Neural cell (in vitro differentiated cells): ENCODE results near the gene WIPF3.

ENCODE experiments used
- EP300 ChIP-seq: fragments of 450-650 bp; conservative IDR thresholded peaks from 2 replicates; pipeline ENCODE4 v1.6.1; 2014; ENCODE audit warnings: antibody characterized with exemption, mild to moderate bottlenecking, moderate library complexity; ENCODE audit not compliant: poor library complexity, severe bottlenecking
- RAD21 ChIP-seq: fragments of 450-650 bp; conservative IDR thresholded peaks from 2 replicates; pipeline ENCODE4 v1.6.1; 2014; ENCODE audit warnings: antibody characterized with exemption, mild to moderate bottlenecking, moderate library complexity
- SMC3 ChIP-seq: fragments of 450-650 bp; conservative IDR thresholded peaks from 2 replicates; pipeline ENCODE4 v1.6.1; 2014; ENCODE audit warnings: antibody characterized with exemption, mild to moderate bottlenecking, moderate library complexity; ENCODE audit not compliant: poor library complexity
- TF ChIP-seq, protein P1 (sequence below): fragments of 450-650 bp; IDR thresholded peaks from 2 replicates; pipeline ENCODE4 v1.5.1; 2014; ENCODE audit warnings: antibody characterized with exemption, mild to moderate bottlenecking, moderate library complexity; ENCODE audit not compliant: poor library complexity, severe bottlenecking
- TF ChIP-seq, protein P2 (sequence below): IDR thresholded peaks from 2 replicates; pipeline ENCODE4 v1.6.1; 2012; ENCODE audit warnings: borderline replicate concordance

DNA sequence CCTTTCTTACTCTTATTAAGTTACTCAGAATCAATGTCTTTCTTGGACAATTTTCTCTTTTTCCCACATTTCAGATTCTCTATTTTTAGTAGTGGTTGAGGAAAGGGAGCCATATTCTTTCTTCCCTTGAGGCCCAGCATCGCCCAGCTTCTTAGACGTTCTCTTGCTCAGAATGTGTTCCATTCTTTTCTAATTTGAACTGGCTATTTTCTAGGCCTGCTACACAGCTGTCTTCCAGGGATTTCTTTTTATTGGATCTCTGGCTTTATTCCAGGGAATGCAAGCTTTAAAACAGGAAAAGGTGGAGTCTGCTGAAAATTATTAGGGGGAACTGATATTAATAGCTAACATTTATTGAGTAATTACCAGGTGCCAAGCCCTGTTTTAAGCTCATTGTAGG, 58.3 kb downstream of the WIPF3 start:
- TF ChIP-seq SMC3, result no peak
- TF ChIP-seq, protein P1, sequence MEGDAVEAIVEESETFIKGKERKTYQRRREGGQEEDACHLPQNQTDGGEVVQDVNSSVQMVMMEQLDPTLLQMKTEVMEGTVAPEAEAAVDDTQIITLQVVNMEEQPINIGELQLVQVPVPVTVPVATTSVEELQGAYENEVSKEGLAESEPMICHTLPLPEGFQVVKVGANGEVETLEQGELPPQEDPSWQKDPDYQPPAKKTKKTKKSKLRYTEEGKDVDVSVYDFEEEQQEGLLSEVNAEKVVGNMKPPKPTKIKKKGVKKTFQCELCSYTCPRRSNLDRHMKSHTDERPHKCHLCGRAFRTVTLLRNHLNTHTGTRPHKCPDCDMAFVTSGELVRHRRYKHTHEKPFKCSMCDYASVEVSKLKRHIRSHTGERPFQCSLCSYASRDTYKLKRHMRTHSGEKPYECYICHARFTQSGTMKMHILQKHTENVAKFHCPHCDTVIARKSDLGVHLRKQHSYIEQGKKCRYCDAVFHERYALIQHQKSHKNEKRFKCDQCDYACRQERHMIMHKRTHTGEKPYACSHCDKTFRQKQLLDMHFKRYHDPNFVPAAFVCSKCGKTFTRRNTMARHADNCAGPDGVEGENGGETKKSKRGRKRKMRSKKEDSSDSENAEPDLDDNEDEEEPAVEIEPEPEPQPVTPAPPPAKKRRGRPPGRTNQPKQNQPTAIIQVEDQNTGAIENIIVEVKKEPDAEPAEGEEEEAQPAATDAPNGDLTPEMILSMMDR, result no peak
- TF ChIP-seq, protein P2, sequence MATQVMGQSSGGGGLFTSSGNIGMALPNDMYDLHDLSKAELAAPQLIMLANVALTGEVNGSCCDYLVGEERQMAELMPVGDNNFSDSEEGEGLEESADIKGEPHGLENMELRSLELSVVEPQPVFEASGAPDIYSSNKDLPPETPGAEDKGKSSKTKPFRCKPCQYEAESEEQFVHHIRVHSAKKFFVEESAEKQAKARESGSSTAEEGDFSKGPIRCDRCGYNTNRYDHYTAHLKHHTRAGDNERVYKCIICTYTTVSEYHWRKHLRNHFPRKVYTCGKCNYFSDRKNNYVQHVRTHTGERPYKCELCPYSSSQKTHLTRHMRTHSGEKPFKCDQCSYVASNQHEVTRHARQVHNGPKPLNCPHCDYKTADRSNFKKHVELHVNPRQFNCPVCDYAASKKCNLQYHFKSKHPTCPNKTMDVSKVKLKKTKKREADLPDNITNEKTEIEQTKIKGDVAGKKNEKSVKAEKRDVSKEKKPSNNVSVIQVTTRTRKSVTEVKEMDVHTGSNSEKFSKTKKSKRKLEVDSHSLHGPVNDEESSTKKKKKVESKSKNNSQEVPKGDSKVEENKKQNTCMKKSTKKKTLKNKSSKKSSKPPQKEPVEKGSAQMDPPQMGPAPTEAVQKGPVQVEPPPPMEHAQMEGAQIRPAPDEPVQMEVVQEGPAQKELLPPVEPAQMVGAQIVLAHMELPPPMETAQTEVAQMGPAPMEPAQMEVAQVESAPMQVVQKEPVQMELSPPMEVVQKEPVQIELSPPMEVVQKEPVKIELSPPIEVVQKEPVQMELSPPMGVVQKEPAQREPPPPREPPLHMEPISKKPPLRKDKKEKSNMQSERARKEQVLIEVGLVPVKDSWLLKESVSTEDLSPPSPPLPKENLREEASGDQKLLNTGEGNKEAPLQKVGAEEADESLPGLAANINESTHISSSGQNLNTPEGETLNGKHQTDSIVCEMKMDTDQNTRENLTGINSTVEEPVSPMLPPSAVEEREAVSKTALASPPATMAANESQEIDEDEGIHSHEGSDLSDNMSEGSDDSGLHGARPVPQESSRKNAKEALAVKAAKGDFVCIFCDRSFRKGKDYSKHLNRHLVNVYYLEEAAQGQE, result no peak
- no peak for TF ChIP-seq RAD21
- TF ChIP-seq EP300, result no peak
